Ishikawa (cell line): Measurements from ENCODE around the gene FGD5.

ENCODE experiments used
- CEBPB ChIP-seq: IDR thresholded peaks from 2 replicates; pipeline ENCODE4 v1.6.1; 2012
- CREB1 ChIP-seq: IDR thresholded peaks from 2 replicates; pipeline ENCODE4 v1.6.1; 2012; ENCODE audit warnings: low read depth
- EGR1 ChIP-seq: IDR thresholded peaks from 2 replicates; pipeline ENCODE4 v1.6.1; 2012
- EP300 ChIP-seq: IDR thresholded peaks from 2 replicates; pipeline ENCODE4 v1.6.1; 2012; ENCODE audit warnings: borderline replicate concordance
- FOXM1 ChIP-seq: IDR thresholded peaks from 2 replicates; pipeline ENCODE4 v1.6.1; 2012; ENCODE audit warnings: low read depth, borderline replicate concordance
- MAX ChIP-seq: IDR thresholded peaks from 2 replicates; pipeline ENCODE4 v1.6.1; 2012
- NFIC ChIP-seq: IDR thresholded peaks from 2 replicates; pipeline ENCODE4 v1.6.1; 2012
- RAD21 ChIP-seq: IDR thresholded peaks from 2 replicates; pipeline ENCODE4 v1.6.1; 2012; ENCODE audit warnings: low read depth
- REST ChIP-seq: IDR thresholded peaks from 2 replicates; pipeline ENCODE4 v1.6.1; 2012; ENCODE audit warnings: low read depth, mild to moderate bottlenecking
- TAF1 ChIP-seq: IDR thresholded peaks from 2 replicates; pipeline ENCODE4 v1.6.1; 2012; ENCODE audit warnings: low read depth, mild to moderate bottlenecking
- TCF12 ChIP-seq: IDR thresholded peaks from 2 replicates; pipeline ENCODE4 v1.6.1; 2012; ENCODE audit warnings: low read depth
- TEAD4 ChIP-seq: IDR thresholded peaks from 2 replicates; pipeline ENCODE4 v1.6.1; 2012
- USF1 ChIP-seq: IDR thresholded peaks from 2 replicates; pipeline ENCODE4 v1.6.1; 2012
- YY1 ChIP-seq: IDR thresholded peaks from 2 replicates; pipeline ENCODE4 v1.6.1; 2012; ENCODE audit warnings: low read depth
- ZBTB7A ChIP-seq: IDR thresholded peaks from 2 replicates; pipeline ENCODE4 v1.6.1; 2012; ENCODE audit warnings: low read depth

Gene FGD5

GRCh38 chr3:14794435-14794834 is 24.3 kb upstream of the FGD5 start:
- TF ChIP-seq USF1 = no peak
- TF ChIP-seq CREB1 = no peak
- no peak for TF ChIP-seq TEAD4
- TF ChIP-seq REST = no peak
- TF ChIP-seq RAD21 = no peak

GRCh38 chr3:14795996-14796395 is 22.8 kb upstream of the FGD5 start:
- TF ChIP-seq NFIC (no peak), TEAD4 (no peak), EGR1 (no peak), CREB1 (no peak), YY1 (no peak), TAF1 (no peak), TCF12 (no peak), USF1 (no peak), RAD21 (no peak), EP300 (no peak), MAX (no peak), FOXM1 (no peak), REST (no peak), ZBTB7A (no peak), CEBPB (no peak)

GRCh38 chr3:14796403-14797077 is 22.2 kb upstream of the FGD5 start:
- no peak for TF ChIP-seq RAD21
- TF ChIP-seq YY1 = no peak
- no peak for TF ChIP-seq MAX
- TF ChIP-seq CEBPB = no peak
- no peak for TF ChIP-seq EGR1

- TF ChIP-seq CREB1 (no peak), TEAD4 (no peak), FOXM1 (no peak), ZBTB7A (no peak), RAD21 (no peak), EP300 (no peak)
Observed at GRCh38 chr3:14797731-14798130, 21.0 kb upstream of the FGD5 start.

- TF ChIP-seq USF1 (no peak), YY1 (no peak), TEAD4 (no peak), CREB1 (no peak)
Observed at GRCh38 chr3:14798231-14798630, 20.5 kb upstream of the FGD5 start.

- no peak for TF ChIP-seq USF1
- TF ChIP-seq TEAD4 = no peak
- no peak for TF ChIP-seq EP300
- no peak for TF ChIP-seq FOXM1
- no peak for TF ChIP-seq ZBTB7A
- TF ChIP-seq TCF12 = no peak
- no peak for TF ChIP-seq REST
- TF ChIP-seq NFIC = no peak
- TF ChIP-seq TAF1 = no peak
- TF ChIP-seq CREB1 = no peak
- no peak for TF ChIP-seq CEBPB
- no peak for TF ChIP-seq YY1
- no peak for TF ChIP-seq EGR1
- no peak for TF ChIP-seq RAD21
- TF ChIP-seq MAX = no peak
Observed at GRCh38 chr3:14799146-14799545, 19.6 kb upstream of the FGD5 start.
